Measurements from ENCODE around the gene DPYD.

GRCh38 chr1:97095764-97096163, 825.1 kb downstream of the DPYD start:
- TF ChIP-seq CTCF (IDR thresholded peaks at IDR 0.05; ENCODE audit: insufficient read depth, low read length, poor library complexity, severe bottlenecking) (no peak), EZH2phosphoT487 (conservative IDR thresholded peaks at IDR 0.05; ENCODE audit: low read length) (no peak)

All from SU-DHL-6 (cell line).